A549 (cell line): ENCODE measurements around the gene MLC1. TPM values are rescaled to one million over a fixed set of nuclear protein-coding genes. Genes with fewer than 3 reads are reported as not detected.

Source experiments
- ATAC-seq, 2 experiments: fragments of 200-7000 bp in 1 of 2; fragments of >200 bp in 1 of 2; cut with Nextera tagmentation in 1 of 2; cut with Tn5 transposase in 1 of 2; 3 replicates each; pipeline versions ENCODE4 v1.8.0 to v1.9.1; 2018 to 2020; ENCODE audit warnings: mild to moderate bottlenecking in 1 of 2, moderate library complexity in 1 of 2
- CTCF ChIA-PET: fragments of 300-600 bp; sonication (Branson Sonifier 250); formaldehyde crosslinking; extraction: SDS; loops from one replicate; lab custom pipeline; 2021; ENCODE audit warnings: antibody characterized with exemption, inconsistent platforms; lab: Yijun Ruan, JAX
- POLR2A ChIA-PET: fragments of 350-600 bp; formaldehyde crosslinking; extraction: SDS; loops from one replicate; lab custom pipeline; 2021; ENCODE audit warnings: antibody characterized with exemption, inconsistent platforms; lab: Yijun Ruan, JAX
- DNase-seq, 2 experiments: peaks; one replicate each; pipeline versions ENCODE4 v3.0.0 to v3.0.0-alpha.2; 2011 to 2016; ENCODE audit warnings: low read depth in 1 of 2, low spot score in 1 of 2
- FAIRE-seq: peaks from 2 replicates; lab custom pipeline; 2011; peaks lifted over from hg19 to GRCh38; lab: Jason Lieb, UNC
- H3K27ac ChIP-seq, 2 experiments: fragments of >200 bp; sonication (Bioruptor Twin); formaldehyde crosslinking; 3 replicates each; pipeline ENCODE4 v1.5.1; 2016 to 2017
- H3K4me1 ChIP-seq: fragments of >200 bp; sonication (Bioruptor Twin); formaldehyde crosslinking; 3 replicates; pipeline ENCODE4 v1.6.1; 2016
- H3K4me2 ChIP-seq: fragments of >200 bp; sonication (Bioruptor Twin); formaldehyde crosslinking; 3 replicates; pipeline ENCODE4 v1.6.1; 2016
- H3K4me3 ChIP-seq: fragments of >200 bp; sonication (Bioruptor Twin); formaldehyde crosslinking; 3 replicates; pipeline ENCODE4 v1.5.1; 2016
- H3K9me3 ChIP-seq: fragments of >200 bp; sonication (Bioruptor Twin); formaldehyde crosslinking; 3 replicates; pipeline ENCODE4 v1.6.1; 2016
- BCL3 ChIP-seq: fragments of >200 bp; sonication (Bioruptor Twin); formaldehyde crosslinking; IDR thresholded peaks from 3 replicates; pipeline ENCODE4 v1.6.1; 2016
- CBX8 ChIP-seq: fragments of 200-600 bp; sonication (generic); IDR thresholded peaks from 2 replicates; pipeline ENCODE4 v1.6.1; 2016
- CEBPB ChIP-seq, 2 experiments: fragments of >200 bp in 1 of 2; sonication (Bioruptor Twin) in 1 of 2; formaldehyde crosslinking in 1 of 2; IDR thresholded peaks; 2 replicates each; pipeline ENCODE4 v1.6.1; 2012 to 2016
- EHF ChIP-seq: fragments of 250-450 bp; sonication (Bioruptor Pico); IDR thresholded peaks from 2 replicates; pipeline ENCODE4 v1.5.0; 2020; ENCODE audit warnings: mild to moderate bottlenecking
- EHMT2 ChIP-seq: fragments of 200-600 bp; sonication (generic); IDR thresholded peaks from 2 replicates; pipeline ENCODE4 v1.6.1; 2016; ENCODE audit warnings: antibody characterized with exemption, low read depth, mild to moderate bottlenecking, moderate library complexity
- FOSB ChIP-seq: fragments of 250-450 bp; sonication (Bioruptor Pico); IDR thresholded peaks from 2 replicates; pipeline ENCODE4 v1.5.0; 2020; ENCODE audit warnings: mild to moderate bottlenecking, moderate library complexity
- HEYL ChIP-seq: fragments of 250-450 bp; sonication (Bioruptor Pico); IDR thresholded peaks from 2 replicates; pipeline ENCODE4 v1.8.0; 2021; ENCODE audit warnings: mild to moderate bottlenecking, moderate library complexity
- HMGXB4 ChIP-seq: fragments of 250-450 bp; sonication (Bioruptor Pico); IDR thresholded peaks from 2 replicates; pipeline ENCODE4 v1.5.0; 2021; ENCODE audit warnings: mild to moderate bottlenecking, moderate library complexity, borderline replicate concordance
- HOXA7 ChIP-seq: fragments of 250-450 bp; sonication (Bioruptor Pico); IDR thresholded peaks from 2 replicates; pipeline ENCODE4 v1.5.0; 2020; ENCODE audit warnings: mild to moderate bottlenecking, moderate library complexity
- HOXB5 ChIP-seq: fragments of 250-450 bp; sonication (Bioruptor Pico); IDR thresholded peaks from 2 replicates; pipeline ENCODE4 v1.5.0; 2020; ENCODE audit warnings: mild to moderate bottlenecking, moderate library complexity
- JUN ChIP-seq, 2 experiments: fragments of >200 bp; sonication (Bioruptor Twin); formaldehyde crosslinking; IDR thresholded peaks; 2 replicates in 1 of 2; 3 replicates in 1 of 2; pipeline ENCODE4 v1.6.1; 2016 to 2017
- JUNB ChIP-seq: fragments of >200 bp; sonication (Bioruptor Twin); formaldehyde crosslinking; IDR thresholded peaks from 2 replicates; pipeline ENCODE4 v1.6.1; 2016
- KDM1A ChIP-seq: fragments of 200-600 bp; sonication (generic); IDR thresholded peaks from 2 replicates; pipeline ENCODE4 v1.6.1; 2016; ENCODE audit warnings: low read depth, mild to moderate bottlenecking
- KDM5A ChIP-seq: fragments of 200-600 bp; sonication (generic); IDR thresholded peaks from 2 replicates; pipeline ENCODE4 v1.6.1; 2016; ENCODE audit warnings: antibody characterized with exemption, mild to moderate bottlenecking
- POLR2AphosphoS2 ChIP-seq: conservative IDR thresholded peaks from 2 replicates; pipeline ENCODE4 v1.6.1; 2012; ENCODE audit warnings: low read length, improper control_type of control experiment, inconsistent platforms
- RCOR1 ChIP-seq: fragments of 150-350 bp; IDR thresholded peaks from 2 replicates; pipeline ENCODE4 v1.6.1; 2014; ENCODE audit warnings: antibody characterized with exemption, low read length, low read depth
- RNF2 ChIP-seq: fragments of 200-600 bp; sonication (generic); IDR thresholded peaks from 2 replicates; pipeline ENCODE4 v1.6.1; 2016; ENCODE audit warnings: low read depth, mild to moderate bottlenecking, antibody characterized with exemption, moderate library complexity, borderline replicate concordance
- SREBF2 ChIP-seq: fragments of 450-650 bp; IDR thresholded peaks from 2 replicates; pipeline ENCODE4 v1.6.1; 2014; ENCODE audit warnings: mild to moderate bottlenecking, moderate library complexity
- TFCP2L1 ChIP-seq: fragments of 250-450 bp; sonication (Bioruptor Pico); IDR thresholded peaks from 2 replicates; pipeline ENCODE4 v1.5.0; 2021; ENCODE audit warnings: mild to moderate bottlenecking
- TP53 ChIP-seq: fragments of 250-450 bp; sonication (Bioruptor Pico); IDR thresholded peaks from 2 replicates; pipeline ENCODE4 v1.5.0; 2021; ENCODE audit warnings: mild to moderate bottlenecking, moderate library complexity
- ZFP36 ChIP-seq: fragments of 450-650 bp; IDR thresholded peaks from 2 replicates; pipeline ENCODE4 v1.6.1; 2014; ENCODE audit warnings: borderline replicate concordance; ENCODE audit not compliant: partially characterized antibody
- ZNF302 ChIP-seq: fragments of 250-450 bp; sonication (Bioruptor Pico); IDR thresholded peaks from 2 replicates; pipeline ENCODE4 v1.9.0; 2021; ENCODE audit warnings: inconsistent platforms, mild to moderate bottlenecking, moderate library complexity
- WGBS: methylation state at CpG from one replicate; pipeline ENCODE4 v1.1.6; 2017; ENCODE audit errors: missing lambda C conversion rate; 5-methylcytosine and 5-hydroxymethylcytosine counted together
- polyA plus RNA-seq, 4 experiments: library from polyadenylated mRNA; depleted of rRNA in 3 of 4; stranded (reverse); fragments of >200 nt; fragmentation: RNase III in 1 of 4; extraction: RNeasy Plus Mini Kit Qiagen cat#74134 plus additional on column Dnase treatment in 1 of 4; gene quantifications; 2 replicates in 3 of 4; 3 replicates in 1 of 4; pipeline ENCODE4 v1.2.3, GENCODE V29; 2011 to 2017
- TF ChIP-seq, protein P1 (sequence below): IDR thresholded peaks from 2 replicates; pipeline ENCODE4 v1.6.1; 2012

MLC1 gene
- polyA plus RNA-seq, 2 of the 4 experiments (the other 2 are of a cell fraction): not detected

DNA sequence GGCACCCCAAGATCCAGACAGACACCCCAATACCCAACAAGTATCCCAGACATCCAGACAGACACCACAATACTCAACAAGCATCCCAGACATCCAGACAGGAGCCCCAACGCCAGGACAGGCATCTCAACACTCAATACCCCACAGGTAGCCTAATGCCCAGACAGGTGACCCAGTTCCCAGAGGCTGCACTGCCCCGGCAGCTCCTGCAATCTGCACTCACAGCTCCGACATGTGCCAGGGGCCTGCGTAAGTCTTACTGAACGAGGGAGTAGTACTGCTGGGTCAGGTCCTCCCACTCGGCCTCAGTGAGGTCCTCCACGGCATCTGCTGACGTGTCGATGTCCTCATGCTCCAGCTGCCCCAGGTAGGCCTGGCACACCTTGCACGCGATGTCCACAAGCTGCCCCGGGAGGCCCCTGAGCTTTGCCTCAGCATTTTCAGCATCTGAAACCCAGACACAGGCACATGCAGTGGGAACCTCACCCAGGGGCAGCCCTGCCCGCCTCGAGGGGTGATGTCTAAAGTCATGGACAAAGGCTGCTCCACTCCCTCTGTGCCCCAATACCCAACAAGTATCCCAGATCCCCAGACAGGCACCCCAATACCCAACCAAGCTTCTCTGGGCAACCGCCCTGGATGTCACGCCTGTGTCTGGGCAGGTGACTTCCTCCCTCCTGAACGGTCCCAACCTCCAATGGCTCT lies 43.7 kb downstream of the MLC1 start:
- no peak overlapping the region for H3K27ac ChIP-seq
- no peak for TF ChIP-seq ZNF302 (CRISPR knock-in tag)
- TF ChIP-seq TFCP2L1 (CRISPR knock-in tag): no peak
- TF ChIP-seq EHMT2: no peak
- no peak for TF ChIP-seq JUN (IDR thresholded peaks at IDR 0.05)
- no peak for TF ChIP-seq RCOR1
- TF ChIP-seq FOSB (CRISPR knock-in tag): no peak
- TF ChIP-seq HOXA7: no peak
- no peak for TF ChIP-seq RNF2
- TF ChIP-seq, all 56 proteins: peak for 0
- ATAC-seq (no peak), DNase-seq (no peak), FAIRE-seq (no peak)
- Histone ChIP-seq H3K9me3 (peaks cover 9% of the 10 kb centered on the region; the same call in 1 of the 3 replicates), H3K4me1 (no peaks in the 10 kb centered on the region), H3K4me3 (no peak overlapping the region), H3K4me2 (no peak overlapping the region)
- 24% methylated on average over 5 of the region's 17 CpGs for WGBS
- POLR2A ChIA-PET: no interaction called here
- CTCF ChIA-PET: interaction anchor here (1.1 to 2.1 kb wide), 2 partner anchors 9 to 11 kb away, joined by 3 to 10 read pairs; no protein-coding TSS in a partner anchor

- Histone ChIP-seq H3K27ac (no peak overlapping the region), H3K4me3 (no peak overlapping the region), H3K4me1 (no peaks in the 10 kb centered on the region), H3K9me3 (peaks cover 9% of the 10 kb centered on the region; the same call in 1 of the 3 replicates), H3K4me2 (no peak overlapping the region)
- WGBS: 68% methylated on average over 4 of the region's 7 CpGs
- POLR2A ChIA-PET: no interaction called here
- FAIRE-seq (no peak), ATAC-seq (no peak), DNase-seq (no peak)
- TF ChIP-seq TP53 (CRISPR knock-in tag): no peak
- no peak for TF ChIP-seq BCL3
- no peak for TF ChIP-seq HMGXB4 (CRISPR knock-in tag)
- no peak for TF ChIP-seq JUNB
- TF ChIP-seq ZFP36: no peak
- TF ChIP-seq SREBF2: no peak
- no peak for TF ChIP-seq HOXB5
- no peak for TF ChIP-seq CBX8
- TF ChIP-seq POLR2AphosphoS2: no peak
- TF ChIP-seq ZNF302 (CRISPR knock-in tag): no peak
- TF ChIP-seq, protein P1, sequence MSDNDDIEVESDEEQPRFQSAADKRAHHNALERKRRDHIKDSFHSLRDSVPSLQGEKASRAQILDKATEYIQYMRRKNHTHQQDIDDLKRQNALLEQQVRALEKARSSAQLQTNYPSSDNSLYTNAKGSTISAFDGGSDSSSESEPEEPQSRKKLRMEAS: no peak
- no peak for TF ChIP-seq JUN (IDR thresholded peaks at IDR 0.05)
- no peak for TF ChIP-seq KDM1A
- TF ChIP-seq EHF: no peak
- TF ChIP-seq KDM5A: no peak
- TF ChIP-seq HEYL (CRISPR knock-in tag): no peak
- no peak for TF ChIP-seq CEBPB (IDR thresholded peaks at IDR 0.05)
- CTCF ChIA-PET: interaction anchor here (1.1 to 2.1 kb wide), 2 partner anchors 10 kb away, joined by 3 to 10 read pairs; no protein-coding TSS in a partner anchor
Observed at GRCh38 chr22:50040717-50041116, 44.5 kb downstream of the MLC1 start.
